Activated CD4-positive, alpha-beta T cell treated with anti-CD3 and anti-CD28 coated beads, Interleukin-2, amount 50 U/mL, for 24 hours (primary cell): ENCODE results near the gene KLHL22.

Source experiments
- DNase-seq, 2 donors: peaks; one replicate each; pipeline ENCODE4 v3.0.0-alpha.2; 2020; ENCODE audit warnings: low read depth in 1 of 2, low spot score in 1 of 2

KLHL22 gene

GRCh38 chr22:20449819-20450550 is 45.6 kb downstream of the KLHL22 start:
- no peak for DNase-seq

GRCh38 chr22:20448630-20449029 is 47.0 kb downstream of the KLHL22 start:
- no peak for DNase-seq

GRCh38 chr22:20446383-20446970 is 49.1 kb downstream of the KLHL22 start:
- DNase-seq: no peak

- DNase-seq: no peak
Observed at GRCh38 chr22:20444325-20444724, 51.3 kb downstream of the KLHL22 start.

- DNase-seq: no peak
Observed at GRCh38 chr22:20442485-20443284, 52.9 kb downstream of the KLHL22 start.

- no peak for DNase-seq
Observed at GRCh38 chr22:20441631-20442484, 53.7 kb downstream of the KLHL22 start.

- no peak for DNase-seq
Observed at GRCh38 chr22:20440637-20441591, 54.7 kb downstream of the KLHL22 start.

GRCh38 chr22:20439928-20440575 is 55.5 kb downstream of the KLHL22 start:
- DNase-seq: no peak

GRCh38 chr22:20439556-20439927 is 56.1 kb downstream of the KLHL22 start:
- DNase-seq: no peak

GRCh38 chr22:20438678-20439492 is 56.7 kb downstream of the KLHL22 start:
- no peak for DNase-seq

- DNase-seq: no peak
Observed at GRCh38 chr22:20438427-20438677, 57.2 kb downstream of the KLHL22 start.

- no peak for DNase-seq
Observed at GRCh38 chr22:20437613-20438426, 57.8 kb downstream of the KLHL22 start, which contains the start of gene SCARF2. Gene SCARF2 (minus strand): TSS chr22:20437825. CDS start chr22:20437754, 71 bp downstream.

GRCh38 chr22:20436768-20437612 is 58.6 kb downstream of the KLHL22 start:
- no peak for DNase-seq

GRCh38 chr22:20436307-20436767 is 59.3 kb downstream of the KLHL22 start:
- no peak for DNase-seq

GRCh38 chr22:20435436-20436306 is 59.9 kb downstream of the KLHL22 start:
- DNase-seq: no peak

- DNase-seq: no peak
Observed at GRCh38 chr22:20434773-20435172, 60.8 kb downstream of the KLHL22 start.
